HG03460 (cell line): Measurements from ENCODE around the gene LYZL1.
"Not testable (repeated sequence)": the region's sequence is repeated elsewhere in the genome, so short reads cannot be mapped to it uniquely, and the experiment has no call there.

Source experiments
- ATAC-seq: cut with Tn5 transposase; IDR thresholded peaks from one replicate; pipeline ENCODE4 v1.9.1; 2021; ENCODE audit not compliant: unreplicated experiment

Gene LYZL1

GRCh38 chr10:29327746-29328102 is 38.9 kb downstream of the LYZL1 start:
- ATAC-seq, result no peak

DNA sequence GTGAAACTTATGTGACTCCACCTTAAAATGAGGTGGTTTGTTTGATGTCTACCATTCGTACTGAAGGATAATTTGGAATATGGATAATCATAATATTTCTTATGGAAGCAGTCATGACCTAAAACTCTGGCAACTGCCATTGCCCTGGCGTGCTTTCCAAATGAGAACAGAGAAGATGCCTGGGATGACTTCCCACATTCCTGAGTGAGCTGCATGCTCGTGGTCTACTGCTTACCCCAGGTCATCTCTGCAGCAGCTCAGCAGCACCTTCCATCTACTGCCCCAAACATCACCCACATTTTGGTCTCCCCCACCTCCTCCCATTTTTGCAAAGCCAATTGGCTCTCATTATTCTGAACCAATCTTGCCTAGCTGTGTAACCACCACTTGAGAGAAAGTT is 40.1 kb downstream of the LYZL1 start:
- no peak for ATAC-seq

DNA sequence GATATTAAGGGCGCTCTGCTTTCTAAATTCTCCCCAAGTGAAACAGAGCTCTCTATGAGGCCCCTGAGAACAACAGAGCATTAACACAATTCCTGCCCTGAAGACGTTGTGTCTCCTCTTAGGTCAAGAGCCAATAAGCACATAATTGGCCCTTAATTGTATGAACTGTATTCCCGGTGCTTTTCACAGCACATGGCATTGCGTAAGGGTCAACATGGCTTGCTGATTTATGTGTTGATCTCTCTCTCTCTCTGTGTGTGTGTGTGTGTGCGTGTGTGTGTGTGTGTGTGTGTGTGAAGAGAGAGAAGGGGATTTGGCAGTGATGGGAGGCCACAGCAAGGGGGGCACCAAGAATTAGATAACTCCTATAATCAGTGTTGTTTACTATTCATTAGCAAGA is 40.5 kb downstream of the LYZL1 start:
- no peak for ATAC-seq

GRCh38 chr10:29332061-29332760 is 43.3 kb downstream of the LYZL1 start:
- ATAC-seq, result no peak

DNA sequence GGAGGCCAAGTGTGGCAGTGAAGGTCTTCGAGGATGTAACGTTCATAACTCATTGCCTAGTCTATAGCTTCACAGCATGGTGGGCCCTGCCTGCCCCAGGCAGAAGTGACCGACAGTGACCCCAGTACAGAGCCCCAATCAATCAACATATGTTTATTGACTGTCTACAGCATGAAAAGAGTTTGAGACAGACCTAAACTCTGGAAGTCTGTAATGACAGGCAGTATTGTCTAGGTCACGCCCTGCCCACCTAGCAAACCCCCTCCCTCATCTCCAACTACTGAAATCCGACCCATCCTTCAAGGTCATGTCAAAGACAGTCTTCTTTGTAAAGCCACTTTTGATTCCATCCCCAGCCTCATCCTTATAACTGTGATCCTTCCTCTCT is 43.9 kb downstream of the LYZL1 start:
- ATAC-seq, result no peak

- ATAC-seq, result not testable (repeated sequence)
Observed at GRCh38 chr10:29337526-29337925, 48.7 kb downstream of the LYZL1 start.

GRCh38 chr10:29343607-29344038 is 54.8 kb downstream of the LYZL1 start:
- ATAC-seq, result no peak

GRCh38 chr10:29344073-29344820 is 55.4 kb downstream of the LYZL1 start:
- ATAC-seq, result no peak

- no peak for ATAC-seq
Observed at GRCh38 chr10:29345144-29345909, 56.5 kb downstream of the LYZL1 start.

GRCh38 chr10:29345910-29346209 is 57.0 kb downstream of the LYZL1 start:
- ATAC-seq, result no peak

DNA sequence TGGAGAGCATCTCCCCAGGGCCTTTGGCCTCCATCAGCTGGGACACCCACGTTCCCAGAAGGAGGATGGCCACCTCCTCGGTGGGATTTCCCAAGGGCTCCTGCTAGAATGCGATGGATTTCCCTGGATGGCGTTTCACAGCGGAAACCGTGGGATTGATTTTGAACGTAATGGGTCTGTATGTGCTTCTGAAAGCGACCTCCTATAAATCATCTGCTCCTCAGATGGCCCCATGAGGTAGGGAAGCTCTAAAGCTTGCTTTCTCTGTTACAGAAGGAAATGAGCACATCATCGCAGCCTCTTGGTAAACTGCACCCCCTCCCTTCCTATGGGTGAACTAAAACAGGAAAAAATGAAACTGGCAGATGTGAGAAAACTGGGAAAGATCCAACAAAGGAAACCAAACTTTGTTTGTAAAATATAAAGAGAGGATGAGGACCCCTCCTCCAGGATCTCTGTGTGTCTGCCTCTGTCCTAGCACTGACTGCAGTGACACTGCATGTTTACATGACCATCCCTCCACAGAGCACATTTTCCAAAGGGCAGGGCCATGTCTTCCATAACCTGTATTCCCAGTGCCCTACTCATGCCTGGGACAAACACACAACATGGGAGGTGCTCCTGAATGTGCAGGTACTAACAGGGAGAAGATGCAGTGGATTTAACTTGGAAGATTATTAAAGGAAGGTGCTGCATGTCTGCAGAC is 57.6 kb downstream of the LYZL1 start:
- no peak for ATAC-seq

- no peak for ATAC-seq
Observed at GRCh38 chr10:29348836-29349235, 60.0 kb downstream of the LYZL1 start.

DNA sequence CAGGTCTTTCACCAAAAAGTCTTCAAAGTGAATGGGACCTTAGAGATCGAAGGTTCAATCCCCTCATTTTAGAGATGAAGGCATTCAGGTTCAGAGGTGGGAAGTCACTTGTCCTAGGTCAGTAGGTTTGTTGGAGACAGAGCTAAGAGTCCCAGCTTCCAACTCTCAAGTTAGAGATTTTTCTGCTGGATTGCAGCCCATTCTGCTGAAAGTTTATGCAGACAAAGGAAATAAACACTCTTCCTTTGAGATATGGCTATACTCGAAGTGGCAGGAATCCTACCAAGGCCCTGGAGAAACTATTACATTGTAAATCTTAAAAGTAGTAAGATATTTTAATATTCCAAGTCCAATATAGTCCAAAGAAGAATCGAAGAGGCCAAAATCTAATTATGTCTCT is 64.4 kb downstream of the LYZL1 start:
- no peak for ATAC-seq

DNA sequence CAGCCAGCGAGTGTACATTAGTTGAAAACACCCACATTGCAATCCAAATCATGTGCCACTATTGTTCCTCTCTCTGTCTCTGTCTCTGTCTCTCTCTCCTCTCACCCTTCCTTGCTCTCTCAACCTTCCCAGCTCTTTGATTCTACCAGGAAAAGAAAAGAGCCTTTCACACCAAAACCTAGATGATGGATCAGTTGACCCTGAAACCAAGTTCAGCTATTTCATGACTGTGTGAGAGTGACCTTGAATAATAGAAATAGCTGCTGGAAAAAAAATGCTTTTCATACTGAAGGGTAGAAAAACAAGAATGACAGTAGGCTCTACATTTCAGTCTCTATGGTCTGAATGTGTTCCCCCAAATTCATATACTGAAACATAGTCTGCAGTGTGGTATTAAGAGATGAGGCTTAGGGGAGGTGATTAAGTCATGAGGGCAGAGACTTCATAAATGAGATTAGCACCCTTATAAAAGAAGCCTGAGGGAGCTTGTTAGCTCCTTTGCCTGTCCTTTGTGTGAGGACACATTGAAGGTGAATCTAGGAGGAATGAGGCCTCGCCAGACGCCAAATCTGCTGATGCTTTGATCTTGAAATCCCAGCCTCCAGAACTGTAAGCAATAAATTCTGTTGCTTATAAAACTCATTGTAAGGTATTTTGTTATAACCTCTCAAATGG is 65.2 kb downstream of the LYZL1 start:
- no peak for ATAC-seq

GRCh38 chr10:29355411-29355991 is 66.6 kb downstream of the LYZL1 start:
- ATAC-seq, result no peak

- no peak for ATAC-seq
Observed at GRCh38 chr10:29356931-29357330, 68.1 kb downstream of the LYZL1 start.

DNA sequence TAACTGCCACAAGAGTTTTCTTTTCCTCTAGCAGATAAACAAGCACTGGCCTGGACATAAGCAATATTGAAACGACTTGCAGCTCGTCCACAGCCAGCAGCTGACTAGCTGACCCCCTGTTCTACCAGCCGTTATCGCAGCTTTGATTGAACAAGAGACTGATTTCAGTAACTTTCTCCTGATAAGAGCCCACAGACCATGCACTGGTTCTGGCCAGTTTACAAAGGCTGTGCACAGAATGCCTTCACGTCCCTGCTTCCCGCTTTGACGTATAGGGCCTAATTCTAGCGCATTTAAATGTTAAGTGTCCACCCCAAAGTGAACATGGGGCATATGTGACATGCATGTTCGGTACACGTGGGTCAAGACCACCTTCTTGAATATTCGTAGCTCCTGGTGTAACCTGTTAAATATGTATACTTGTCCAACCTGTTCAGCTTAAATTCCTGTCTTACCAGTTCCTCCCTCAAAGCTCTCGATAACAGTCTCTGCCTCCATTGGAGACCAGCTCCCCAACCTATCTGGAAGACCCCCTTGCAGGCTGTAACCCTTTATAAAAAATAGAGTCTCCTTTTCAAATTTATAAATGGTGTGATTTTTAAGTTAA is 69.2 kb downstream of the LYZL1 start:
- ATAC-seq, result no peak

- ATAC-seq, result not testable (repeated sequence)
Observed at GRCh38 chr10:29360215-29360853, 71.5 kb downstream of the LYZL1 start.
